HepG2 (cell line): ENCODE measurements around the gene MYO18A. TPM values are rescaled to one million over a fixed set of nuclear protein-coding genes. Genes with fewer than 3 reads are reported as not detected.

ENCODE experiments used
- ETV6 ChIP-seq: sonication (generic); formaldehyde crosslinking; conservative IDR thresholded peaks from 2 replicates; pipeline ENCODE4 v1.4.0; 2020; ENCODE audit warnings: missing genetic modification reagents
- GRHL1 ChIP-seq: sonication (generic); formaldehyde crosslinking; conservative IDR thresholded peaks from 2 replicates; pipeline ENCODE4 v1.8.0; 2022; ENCODE audit warnings: missing genetic modification reagents
- KAT8 ChIP-seq: IDR thresholded peaks from 2 replicates; pipeline ENCODE4 v1.6.1; 2016; ENCODE audit warnings: missing genetic modification reagents, missing compliant biosample characterization
- KIAA2018 ChIP-seq: sonication (generic); formaldehyde crosslinking; IDR thresholded peaks from 2 replicates; pipeline ENCODE4 v1.5.0; 2020; ENCODE audit warnings: mild to moderate bottlenecking, missing genetic modification reagents, borderline replicate concordance
- NCOA2 ChIP-seq: sonication (generic); formaldehyde crosslinking; IDR thresholded peaks from 2 replicates; pipeline ENCODE4 v1.8.0; 2022; ENCODE audit warnings: inconsistent platforms
- PITX1 ChIP-seq: sonication (generic); formaldehyde crosslinking; IDR thresholded peaks from 2 replicates; pipeline ENCODE4 v1.5.1; 2020; ENCODE audit warnings: mild to moderate bottlenecking, missing genetic modification reagents
- RXRB ChIP-seq: IDR thresholded peaks from 2 replicates; pipeline ENCODE4 v1.6.1; 2016; ENCODE audit warnings: borderline replicate concordance, missing genetic modification reagents, missing compliant biosample characterization
- SUZ12 ChIP-seq: fragments of 150-350 bp; IDR thresholded peaks from 2 replicates; pipeline ENCODE4 v1.6.1; 2014; ENCODE audit warnings: low read depth, low read length
- ZBED4 ChIP-seq: sonication (generic); formaldehyde crosslinking; IDR thresholded peaks from 2 replicates; pipeline ENCODE4 v1.4.0; 2020; ENCODE audit warnings: missing genetic modification reagents, borderline replicate concordance
- ZMYM2 ChIP-seq: sonication (generic); formaldehyde crosslinking; IDR thresholded peaks from 2 replicates; pipeline ENCODE4 v1.8.0; 2022; ENCODE audit warnings: mild to moderate bottlenecking, missing genetic modification reagents
- ZNF367 ChIP-seq: sonication (generic); formaldehyde crosslinking; IDR thresholded peaks from 2 replicates; pipeline ENCODE4 v1.4.0; 2020; ENCODE audit warnings: missing genetic modification reagents, borderline replicate concordance
- ZNF644 ChIP-seq: IDR thresholded peaks from 2 replicates; pipeline ENCODE4 v1.6.1; 2016; ENCODE audit warnings: low read depth
- ZSCAN25 ChIP-seq: sonication (generic); formaldehyde crosslinking; IDR thresholded peaks from 2 replicates; pipeline ENCODE4 v1.8.0; 2022; ENCODE audit warnings: mild to moderate bottlenecking, missing genetic modification reagents
- polyA plus RNA-seq, 8 experiments: library from polyadenylated mRNA; depleted of rRNA in 3 of 8; stranded (reverse) in 7 of 8; unstranded in 1 of 8; fragments of >200 nt; fragmentation: Illumina TruSeq in 4 of 8; extraction: Trizol in 4 of 8; gene quantifications; 2 replicates each; pipeline versions ENCODE4 v1.2.1 to v1.2.3, GENCODE V29; 2011 to 2016; ENCODE audit warnings: low read depth in 4 of 8, missing spikeins in 1 of 8, mixed read lengths in 1 of 8; ENCODE audit not compliant: insufficient read depth in 1 of 8
- total RNA-seq, 5 experiments: library from RNA; depleted of rRNA; stranded (reverse); fragments of >200 nt; fragmentation: Illumina TruSeq; extraction: Trizol; gene quantifications; 2 replicates each; pipeline ENCODE4 v1.2.3, GENCODE V29; 2016; ENCODE audit warnings: low read depth in 1 of 5

Gene MYO18A
- total and polyA plus RNA-seq, 2 of the 13 experiments (the other 11 are each of a cell fraction or from before 2014, with no cell fraction given), result 16.8 to 24.8 TPM

GRCh38 chr17:29169806-29170591, 10.2 kb downstream of the MYO18A start (continued):
- TF ChIP-seq RXRB (CRISPR knock-in tag) (peak; percentile 41; the same call in 1 of the 2 replicates), GRHL1 (CRISPR knock-in tag) (no peak), ETV6 (no peak), KAT8 (CRISPR knock-in tag) (no peak), KIAA2018 (no peak), SUZ12 (no peak), ZSCAN25 (CRISPR knock-in tag) (0 out of 2 replicates have a peak, but pooled peaks have one; percentile 48), ZNF367 (CRISPR knock-in tag) (no peak), ZMYM2 (CRISPR knock-in tag) (peak; percentile 79), ZNF644 (CRISPR knock-in tag) (no peak), NCOA2 (CRISPR knock-in tag) (no peak), PITX1 (peak; percentile 34; the same call in 1 of the 2 replicates), ZBED4 (CRISPR knock-in tag) (no peak)
